Neuronal stem cell (in vitro differentiated cells): ENCODE measurements around the gene TRMT1.

ENCODE experiments used
- DNase-seq: peaks from one replicate; pipeline ENCODE4 v3.0.0-alpha.2; 2013; ENCODE audit warnings: low spot score
- H2AFZ ChIP-seq: one replicate; pipeline ENCODE4 v1.6.1; 2013; ENCODE audit warnings: mild to moderate bottlenecking, low read length, inconsistent platforms
- H2AK5ac ChIP-seq: 2 replicates; pipeline ENCODE4 v1.6.1; 2013; ENCODE audit warnings: low read depth, mild to moderate bottlenecking, inconsistent platforms, low read length, moderate library complexity, mixed read lengths
- H2BK120ac ChIP-seq: 2 replicates; pipeline ENCODE4 v1.6.1; 2013; ENCODE audit warnings: low read depth, mild to moderate bottlenecking, inconsistent platforms, low read length, moderate library complexity, mixed read lengths
- H2BK12ac ChIP-seq: one replicate; pipeline ENCODE4 v1.6.1; 2013; ENCODE audit warnings: low read length, inconsistent platforms
- H2BK15ac ChIP-seq: 2 replicates; pipeline ENCODE4 v1.6.1; 2013; ENCODE audit warnings: mild to moderate bottlenecking, low read length, inconsistent platforms, mixed read lengths
- H2BK5ac ChIP-seq: one replicate; pipeline ENCODE4 v1.6.1; 2013; ENCODE audit warnings: inconsistent platforms, mild to moderate bottlenecking, low read length, moderate library complexity
- H3K14ac ChIP-seq: one replicate; pipeline ENCODE4 v1.6.1; 2013; ENCODE audit warnings: low read length, inconsistent platforms
- H3K18ac ChIP-seq: 2 replicates; pipeline ENCODE4 v1.6.1; 2013; ENCODE audit warnings: low read length, inconsistent platforms
- H3K23ac ChIP-seq: 2 replicates; pipeline ENCODE4 v1.6.1; 2013; ENCODE audit warnings: low read depth, mild to moderate bottlenecking, mixed read lengths, low read length, inconsistent platforms; ENCODE audit not compliant: poor library complexity
- H3K27ac ChIP-seq: replicated peaks from 3 replicates; pipeline ENCODE4 v1.5.1; 2013; ENCODE audit warnings: low read length, inconsistent platforms
- H3K27me3 ChIP-seq, 3 experiments: 2 replicates each; pipeline ENCODE4 v1.6.1; 2013; ENCODE audit warnings: low read length in 3 of 3, mild to moderate bottlenecking in 2 of 3, inconsistent platforms in 1 of 3, low read depth in 1 of 3, mixed read lengths in 1 of 3, moderate library complexity in 1 of 3; ENCODE audit not compliant: control insufficient read depth in 3 of 3, insufficient read depth in 3 of 3
- H3K36me3 ChIP-seq, 2 donors: replicated peaks in 1 of 2; 2 replicates each; pipeline ENCODE4 v1.6.1; 2013; ENCODE audit warnings: low read length in 2 of 2; ENCODE audit not compliant: control insufficient read depth in 2 of 2, insufficient read depth in 2 of 2
- H3K4ac ChIP-seq: 2 replicates; pipeline ENCODE4 v1.6.1; 2013; ENCODE audit warnings: inconsistent platforms, mild to moderate bottlenecking, low read length, moderate library complexity
- H3K4me1 ChIP-seq, 2 donors: 1 replicate in 1 of 2; 2 replicates in 1 of 2; pipeline ENCODE4 v1.6.1; 2013; ENCODE audit warnings: low read length in 2 of 2, low read depth in 1 of 2; ENCODE audit not compliant: control insufficient read depth in 2 of 2, insufficient read depth in 1 of 2
- H3K4me2 ChIP-seq: one replicate; pipeline ENCODE4 v1.6.1; 2013; ENCODE audit warnings: mild to moderate bottlenecking, low read length, inconsistent platforms; ENCODE audit not compliant: insufficient read depth, poor library complexity, severe bottlenecking
- H3K4me3 ChIP-seq, 2 donors: 2 replicates each; pipeline ENCODE4 v1.5.1; 2013; ENCODE audit warnings: low read length in 2 of 2, mild to moderate bottlenecking in 2 of 2, inconsistent platforms in 1 of 2, moderate library complexity in 1 of 2
- H3K79me1 ChIP-seq: one replicate; pipeline ENCODE4 v1.6.1; 2013; ENCODE audit warnings: low read depth, mild to moderate bottlenecking, inconsistent platforms, low read length, moderate library complexity
- H3K9ac ChIP-seq: one replicate; pipeline ENCODE4 v1.6.1; 2013; ENCODE audit warnings: mild to moderate bottlenecking, low read depth, low read length, inconsistent platforms; ENCODE audit not compliant: poor library complexity
- H3K9me3 ChIP-seq, 2 donors: replicated peaks in 1 of 2; 2 replicates each; pipeline versions ENCODE3 to v1.6.1; 2013; ENCODE audit warnings: low read length in 2 of 2, mild to moderate bottlenecking in 2 of 2, inconsistent platforms in 1 of 2, low read depth in 1 of 2, mixed read lengths in 1 of 2, moderate library complexity in 1 of 2; ENCODE audit not compliant: control insufficient read depth in 2 of 2, insufficient read depth in 1 of 2
- H4K8ac ChIP-seq: one replicate; pipeline ENCODE4 v1.6.1; 2013; ENCODE audit warnings: low read depth, mild to moderate bottlenecking, inconsistent platforms, low read length, moderate library complexity
- H4K91ac ChIP-seq: one replicate; pipeline ENCODE4 v1.6.1; 2013; ENCODE audit warnings: low read length, low read depth, mild to moderate bottlenecking, inconsistent platforms; ENCODE audit not compliant: poor library complexity
- WGBS, 2 donors: extraction: QIAGEN DNeasy Blood & Tissue Kit; methylation state at CpG; one replicate each; pipeline ENCODE4 v1.1.7; 2013; ENCODE audit warnings: missing lambda C conversion rate in 2 of 2, mixed read lengths in 1 of 2; ENCODE audit not compliant: insufficient read length in 2 of 2, insufficient replicate concordance in 1 of 2; ENCODE audit errors: extremely low coverage in 2 of 2; 5-methylcytosine and 5-hydroxymethylcytosine counted together

TRMT1 gene

GRCh38 chr19:13109361-13110098 lies 7.0 kb downstream of the TRMT1 start:
- Histone ChIP-seq H3K14ac (no peak overlapping the region), H3K23ac (peak overlapping the region; percentile 55)
- WGBS, 2 donors: no CpG with 5 or more reads among the region's 30 CpGs

GRCh38 chr19:13104848-13105711 lies 11.5 kb downstream of the TRMT1 start:
- Histone ChIP-seq H4K8ac (no peak overlapping the region), H2BK5ac (no peak overlapping the region), H3K36me3 (peaks cover 10 to 30% of the 10 kb centered on the region in 2 donors), H4K91ac (no peak overlapping the region), H3K14ac (no peak overlapping the region), H2BK120ac (no peak overlapping the region), H3K9me3 (peaks cover 0 to 3% of the 10 kb centered on the region in 2 donors), H3K27me3 (peaks cover 3 to 22% (median 21%) of the 10 kb centered on the region in 3 experiments), H3K9ac (no peak overlapping the region), H3K18ac (no peak overlapping the region), H2AK5ac (no peak overlapping the region), H2BK12ac (no peak overlapping the region), H3K23ac (peak overlapping the region; percentile 81), H2BK15ac (no peak overlapping the region), H3K79me1 (no peaks in the 10 kb centered on the region), H3K27ac (no peak overlapping the region), H3K4me3 (no peak overlapping the region), H2AFZ (no peak overlapping the region), H3K4me1 (peaks cover 4 to 9% of the 10 kb centered on the region in 2 donors), H3K4ac (no peak overlapping the region), H3K4me2 (no peak overlapping the region)
- no peak for DNase-seq
- WGBS, 2 donors: no CpG with 5 or more reads among the region's 29 CpGs

More at GRCh38 chr19:13109361-13110098, 7.0 kb downstream of the TRMT1 start:
- Histone ChIP-seq H2AK5ac (no peak overlapping the region), H3K4me2 (no peak overlapping the region), H2BK120ac (no peak overlapping the region), H3K18ac (no peak overlapping the region), H3K36me3 (peaks cover 17 to 50% of the 10 kb centered on the region in 2 donors), H3K27me3 (no peaks in the 10 kb centered on the region), H3K4me3 (no peak overlapping the region), H3K4ac (no peak overlapping the region), H4K8ac (no peak overlapping the region), H2BK15ac (no peak overlapping the region), H3K27ac (no peak overlapping the region), H2BK5ac (no peak overlapping the region), H3K9me3 (no peaks in the 10 kb centered on the region), H3K4me1 (no peaks in the 10 kb centered on the region), H4K91ac (no peak overlapping the region), H3K79me1 (peaks cover 2% of the 10 kb centered on the region), H2AFZ (no peak overlapping the region), H3K9ac (peak overlapping the region; percentile 60), H2BK12ac (peak overlapping the region; percentile 41)
- no peak for DNase-seq

- DNase-seq: no peak
- no peak overlapping the region for H2AFZ ChIP-seq
Measured at GRCh38 chr19:13104360-13104847, 12.1 kb downstream of the TRMT1 start.

More at GRCh38 chr19:13104360-13104847, 12.1 kb downstream of the TRMT1 start:
- Histone ChIP-seq H4K91ac (no peak overlapping the region), H2BK15ac (no peak overlapping the region), H3K23ac (peak overlapping the region; percentile 81), H3K79me1 (no peaks in the 10 kb centered on the region), H3K27me3 (peaks cover 10 to 29% (median 28%) of the 10 kb centered on the region in 3 experiments), H3K4ac (no peak overlapping the region), H3K4me2 (no peak overlapping the region), H3K36me3 (peaks cover 12 to 23% of the 10 kb centered on the region in 2 donors), H3K9ac (peak overlapping the region; percentile 4), H3K14ac (no peak overlapping the region), H3K27ac (no peak overlapping the region), H3K18ac (peak overlapping the region; percentile 35), H3K9me3 (peaks cover 4 to 5% of the 10 kb centered on the region in 2 donors), H2BK5ac (no peak overlapping the region), H2BK12ac (no peak overlapping the region), H2AK5ac (no peak overlapping the region), H4K8ac (no peak overlapping the region), H2BK120ac (no peak overlapping the region), H3K4me1 (peaks cover 4 to 9% of the 10 kb centered on the region in 2 donors), H3K4me3 (no peak overlapping the region)
- no CpG with 5 or more reads among the region's 33 CpGs for WGBS, 2 donors
